GM10266 (cell line): ENCODE measurements around the gene GLCCI1.

Experiments used
- DNase-seq: peaks from one replicate; pipeline ENCODE4 v3.0.0; 2012; ENCODE audit errors: extremely low spot score
- TF ChIP-seq, protein P1 (sequence below): IDR thresholded peaks from 2 replicates; pipeline ENCODE4 v1.5.1; 2012; ENCODE audit warnings: mild to moderate bottlenecking, low read depth; ENCODE audit not compliant: control insufficient read depth, insufficient read depth; ENCODE audit errors: missing control alignments

The GLCCI1 gene

DNA sequence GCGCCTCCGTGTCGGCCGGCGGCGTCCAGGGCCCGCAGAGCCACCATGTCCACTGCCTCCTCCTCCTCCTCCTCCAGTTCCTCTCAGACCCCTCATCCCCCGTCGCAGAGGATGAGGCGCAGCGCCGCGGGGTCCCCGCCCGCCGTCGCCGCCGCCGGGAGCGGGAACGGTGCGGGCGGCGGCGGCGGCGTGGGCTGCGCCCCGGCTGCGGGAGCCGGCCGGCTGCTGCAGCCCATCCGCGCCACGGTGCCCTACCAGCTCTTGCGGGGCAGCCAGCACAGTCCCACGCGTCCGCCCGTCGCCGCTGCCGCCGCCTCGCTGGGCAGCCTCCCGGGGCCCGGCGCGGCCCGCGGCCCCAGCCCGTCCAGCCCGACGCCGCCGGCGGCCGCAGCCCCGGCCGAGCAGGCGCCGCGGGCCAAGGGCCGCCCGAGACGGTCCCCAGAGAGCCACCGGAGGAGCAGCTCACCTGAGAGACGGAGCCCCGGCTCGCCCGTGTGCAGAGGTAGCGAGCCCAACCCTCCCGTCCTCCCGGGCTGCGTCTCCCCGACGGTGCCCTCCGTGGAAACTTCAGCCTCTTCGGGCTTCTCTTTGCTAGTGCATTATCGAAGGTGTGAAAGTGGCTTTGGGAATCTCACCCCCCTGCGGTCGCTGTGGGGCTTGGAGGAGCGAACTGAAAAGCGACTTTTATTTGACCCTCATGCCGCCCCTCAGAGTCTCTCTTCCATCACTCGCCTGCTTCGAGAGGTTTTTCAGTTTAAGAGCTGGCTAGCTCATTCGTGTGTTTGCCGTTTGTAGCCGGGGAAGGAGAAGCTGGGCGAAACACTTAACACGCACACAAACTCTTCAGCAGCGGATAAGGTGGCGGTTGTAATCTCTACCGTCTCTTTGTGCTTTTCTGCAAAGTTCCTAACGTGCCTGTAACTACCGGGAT is 975 bp downstream of the GLCCI1 start:
- TF ChIP-seq, protein P1, sequence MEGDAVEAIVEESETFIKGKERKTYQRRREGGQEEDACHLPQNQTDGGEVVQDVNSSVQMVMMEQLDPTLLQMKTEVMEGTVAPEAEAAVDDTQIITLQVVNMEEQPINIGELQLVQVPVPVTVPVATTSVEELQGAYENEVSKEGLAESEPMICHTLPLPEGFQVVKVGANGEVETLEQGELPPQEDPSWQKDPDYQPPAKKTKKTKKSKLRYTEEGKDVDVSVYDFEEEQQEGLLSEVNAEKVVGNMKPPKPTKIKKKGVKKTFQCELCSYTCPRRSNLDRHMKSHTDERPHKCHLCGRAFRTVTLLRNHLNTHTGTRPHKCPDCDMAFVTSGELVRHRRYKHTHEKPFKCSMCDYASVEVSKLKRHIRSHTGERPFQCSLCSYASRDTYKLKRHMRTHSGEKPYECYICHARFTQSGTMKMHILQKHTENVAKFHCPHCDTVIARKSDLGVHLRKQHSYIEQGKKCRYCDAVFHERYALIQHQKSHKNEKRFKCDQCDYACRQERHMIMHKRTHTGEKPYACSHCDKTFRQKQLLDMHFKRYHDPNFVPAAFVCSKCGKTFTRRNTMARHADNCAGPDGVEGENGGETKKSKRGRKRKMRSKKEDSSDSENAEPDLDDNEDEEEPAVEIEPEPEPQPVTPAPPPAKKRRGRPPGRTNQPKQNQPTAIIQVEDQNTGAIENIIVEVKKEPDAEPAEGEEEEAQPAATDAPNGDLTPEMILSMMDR, result no peak
- DNase-seq, result no peak

DNA sequence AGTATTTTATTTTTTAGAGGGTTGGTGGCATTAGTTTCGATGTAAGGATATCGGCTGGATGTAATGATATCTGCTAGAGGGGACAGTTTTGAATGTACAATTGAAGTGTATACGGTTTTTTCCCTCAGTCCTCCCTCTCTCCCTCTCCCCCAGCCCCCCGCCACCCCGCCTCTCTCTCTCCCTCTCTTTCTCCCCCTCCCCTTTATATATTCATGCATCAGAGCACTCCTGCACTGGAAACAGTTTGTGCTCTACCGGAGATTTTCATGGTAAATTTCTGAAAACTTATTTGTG is 1.6 kb downstream of the GLCCI1 start:
- DNase-seq, result no peak
- TF ChIP-seq, protein P1, result no peak

DNA sequence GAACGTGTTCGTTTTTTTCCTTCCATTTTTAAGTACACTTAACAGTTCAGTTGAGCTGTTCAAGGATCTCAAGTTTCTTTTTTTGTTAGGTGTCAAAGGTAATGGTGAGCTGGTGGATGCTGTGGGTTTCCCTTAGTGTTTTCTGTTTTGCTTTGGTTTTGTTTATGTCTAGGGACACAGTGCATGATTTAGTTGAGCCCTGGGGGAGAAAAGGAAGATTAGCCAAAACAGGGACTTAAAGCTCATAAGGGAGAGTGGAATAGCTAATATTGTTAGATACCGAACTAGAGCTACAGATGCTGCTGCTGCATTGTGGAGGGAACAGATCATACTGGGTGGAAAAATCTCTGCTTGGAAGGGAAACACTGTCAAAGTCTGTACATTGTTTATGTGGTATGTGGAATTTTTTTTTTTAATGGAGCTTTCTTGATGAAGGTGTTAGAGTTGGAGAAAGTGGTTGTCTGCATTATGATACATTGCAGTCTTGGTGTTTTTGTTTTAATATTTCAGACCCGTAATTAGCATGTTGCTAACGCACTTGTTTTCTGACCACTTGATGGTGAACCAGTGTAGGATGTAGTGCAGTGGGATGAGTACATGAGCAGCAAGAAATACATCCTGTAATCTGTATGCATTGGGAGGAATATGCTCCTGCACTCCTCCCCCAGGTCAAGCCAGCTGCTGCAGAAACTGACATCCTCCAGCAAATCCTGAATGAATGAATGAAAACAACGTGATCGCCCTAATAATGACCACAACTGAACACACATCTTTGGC is 2.1 kb downstream of the GLCCI1 start:
- no peak for DNase-seq
- TF ChIP-seq, protein P1, result no peak

DNA sequence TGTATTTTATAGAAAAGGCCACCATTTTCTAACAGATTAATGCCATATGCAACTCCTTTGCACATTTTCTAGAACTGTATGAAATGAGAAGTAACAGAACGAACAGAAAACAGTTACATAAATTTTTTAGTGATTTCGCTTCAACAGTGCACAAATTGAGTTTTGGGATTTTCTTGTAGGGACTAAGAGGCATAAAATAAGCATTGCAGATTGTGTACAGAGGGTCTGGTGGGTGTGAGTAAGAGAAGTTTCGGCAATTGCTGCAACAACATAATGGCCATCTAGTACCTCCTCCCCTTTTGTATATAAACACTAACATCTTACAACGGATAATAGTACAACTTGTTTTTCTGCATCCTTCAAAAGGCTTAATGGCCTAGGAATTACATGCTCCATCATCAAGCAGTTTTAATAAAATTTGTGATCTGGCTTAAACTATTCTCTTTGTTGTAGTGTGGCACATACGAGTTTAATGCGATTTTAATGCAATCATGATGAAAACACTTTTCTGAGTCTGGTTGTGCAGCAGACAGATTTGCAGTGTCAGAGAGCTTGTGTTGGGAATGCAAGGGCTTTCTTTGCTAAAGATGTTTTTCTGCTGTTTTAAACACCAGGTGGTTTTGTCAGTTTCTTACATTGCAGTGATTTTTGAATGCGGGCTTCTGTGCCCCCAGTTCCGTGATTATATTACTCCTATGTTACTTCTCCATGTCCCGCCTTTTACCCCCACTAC is 2.9 kb downstream of the GLCCI1 start:
- DNase-seq, result no peak
- TF ChIP-seq, protein P1, result no peak

DNA sequence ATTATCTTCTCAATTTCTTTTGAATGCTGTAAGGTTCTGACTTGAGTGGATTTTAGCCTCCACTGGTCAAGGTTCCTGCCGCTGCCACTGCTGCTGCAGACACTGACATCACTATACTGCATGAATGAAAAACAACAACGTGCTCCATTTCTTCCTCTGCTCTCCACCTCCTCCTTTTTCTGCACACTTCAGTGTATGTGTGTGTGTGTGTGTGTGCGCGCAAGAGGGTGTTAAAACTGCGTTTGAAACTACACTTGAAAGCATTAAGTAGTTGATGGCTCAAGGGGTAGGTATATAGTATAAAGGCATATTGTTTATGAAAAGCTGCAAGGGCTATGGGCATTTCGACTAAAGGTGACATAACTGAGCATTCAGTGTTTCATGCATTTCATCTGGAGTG is 3.5 kb downstream of the GLCCI1 start:
- TF ChIP-seq, protein P1, result no peak

DNA sequence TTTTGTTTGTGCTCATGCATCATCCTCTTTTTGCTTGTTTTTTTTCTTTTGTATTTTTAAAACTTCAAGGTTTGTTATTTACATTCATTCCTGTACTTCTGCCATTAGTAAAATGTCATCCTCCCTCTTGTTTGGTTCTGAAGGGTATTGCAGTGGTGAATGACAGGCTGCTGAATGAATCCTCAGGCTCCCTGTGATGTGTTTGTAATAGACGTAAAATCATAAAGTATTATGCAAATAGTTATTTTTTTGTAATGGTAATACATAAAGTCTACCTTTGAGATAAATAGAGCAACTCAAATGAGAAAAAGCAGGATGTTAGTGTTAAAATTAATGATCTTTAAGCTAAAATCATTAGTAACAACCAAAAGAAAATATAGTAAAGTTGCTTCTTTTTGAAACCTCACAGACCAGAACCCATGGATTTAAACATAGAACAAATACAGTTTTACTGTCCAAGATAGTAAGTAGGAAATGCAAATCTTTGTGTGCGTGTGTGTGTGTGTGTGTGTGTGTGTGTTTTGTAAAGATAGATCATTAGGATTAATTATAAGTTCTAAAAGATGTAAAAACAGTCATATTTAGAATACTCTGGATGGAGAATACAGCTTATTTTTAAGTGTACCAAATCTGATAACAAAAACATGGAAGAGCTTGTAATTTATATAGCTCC is 4.5 kb downstream of the GLCCI1 start:
- no peak for DNase-seq

More for the DNA sequence above, 3.5 kb downstream of the GLCCI1 start:
- DNase-seq, result no peak

More for the DNA sequence above, 4.5 kb downstream of the GLCCI1 start:
- TF ChIP-seq, protein P1, result no peak
